Activated CD8-positive, alpha-beta memory T cell treated with anti-CD3 and anti-CD28 coated beads, Interleukin-2, amount 50 U/mL, for 1 hour (primary cell): ENCODE data around the gene SLC2A4RG.

Experiments
- DNase-seq: peaks from one replicate; pipeline ENCODE4 v3.0.0-alpha.2; 2020; ENCODE audit errors: extremely low read depth

The SLC2A4RG gene

GRCh38 chr20:63740627-63741353, 1.2 kb downstream of the SLC2A4RG start:
- DNase-seq: no peak

GRCh38 chr20:63741354-63741675, 1.7 kb downstream of the SLC2A4RG start:
- DNase-seq: no peak

DNA sequence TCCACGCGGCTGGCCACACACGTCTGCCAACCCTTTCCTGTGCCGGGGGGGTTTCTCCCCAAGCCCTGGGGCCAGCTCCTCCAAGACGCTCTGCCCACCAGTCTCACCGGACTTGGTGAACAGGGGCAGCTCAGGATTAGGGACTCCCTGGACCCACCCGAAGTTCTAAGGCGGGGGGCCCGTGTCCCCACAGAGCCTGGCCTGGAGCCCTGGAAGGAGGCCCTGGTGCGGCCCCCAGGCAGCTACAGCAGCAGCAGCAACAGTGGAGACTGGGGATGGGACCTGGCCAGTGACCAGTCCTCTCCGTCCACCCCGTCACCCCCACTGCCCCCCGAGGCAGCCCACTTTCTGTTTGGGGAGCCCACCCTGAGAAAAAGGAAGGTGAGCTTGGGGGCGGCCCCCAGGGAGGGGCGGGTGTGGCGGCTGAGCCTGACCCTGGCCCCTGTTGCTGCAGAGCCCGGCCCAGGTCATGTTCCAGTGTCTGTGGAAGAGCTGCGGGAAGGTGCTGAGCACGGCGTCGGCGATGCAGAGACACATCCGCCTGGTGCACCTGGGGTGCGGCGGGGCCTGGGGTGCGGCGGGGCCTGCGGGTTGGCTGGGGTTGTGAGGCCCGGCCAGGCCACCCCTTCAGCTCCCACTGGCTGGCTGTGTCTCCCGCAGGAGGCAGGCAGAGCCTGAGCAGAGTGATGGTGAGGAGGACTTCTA, 2.3 kb downstream of the SLC2A4RG start:
- DNase-seq: no peak

GRCh38 chr20:63742381-63743024, 2.9 kb downstream of the SLC2A4RG start:
- DNase-seq: no peak

DNA sequence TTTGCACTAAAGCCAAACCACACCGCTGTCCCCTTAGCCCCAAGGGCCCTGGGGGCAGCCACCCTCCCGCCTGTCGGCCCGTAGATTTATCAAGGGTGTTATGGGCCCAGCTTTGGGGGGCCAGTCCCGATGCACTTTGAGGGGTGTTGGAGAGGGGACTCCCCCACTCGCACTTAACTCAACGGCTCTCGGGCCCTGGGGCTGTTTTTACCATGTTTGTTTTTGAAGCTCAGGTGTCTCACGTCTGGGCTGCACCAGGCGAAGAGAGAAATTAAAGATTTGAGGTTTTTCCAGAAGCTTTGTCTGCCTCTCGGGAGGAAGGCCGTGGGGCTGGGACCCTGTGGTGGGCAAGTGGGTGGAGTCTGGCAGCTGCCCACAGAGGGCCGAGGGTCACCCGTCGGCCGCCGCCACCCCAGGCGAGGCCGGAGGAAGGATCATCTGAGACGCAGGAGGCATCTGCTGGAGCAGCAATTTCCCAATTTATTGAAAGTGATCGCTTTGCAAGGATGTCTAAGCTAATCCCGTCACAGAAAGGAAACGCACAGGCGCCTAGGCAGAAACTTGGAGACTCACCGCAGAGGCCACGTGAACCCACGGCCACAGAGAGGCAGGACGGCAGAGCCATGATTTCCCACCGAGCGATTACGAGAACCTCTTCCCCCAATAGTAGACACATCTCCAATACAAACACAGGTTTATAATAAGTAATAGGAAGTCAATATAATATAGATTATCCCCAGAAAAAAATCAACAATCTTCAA, 3.8 kb downstream of the SLC2A4RG start:
- no peak for DNase-seq

DNA sequence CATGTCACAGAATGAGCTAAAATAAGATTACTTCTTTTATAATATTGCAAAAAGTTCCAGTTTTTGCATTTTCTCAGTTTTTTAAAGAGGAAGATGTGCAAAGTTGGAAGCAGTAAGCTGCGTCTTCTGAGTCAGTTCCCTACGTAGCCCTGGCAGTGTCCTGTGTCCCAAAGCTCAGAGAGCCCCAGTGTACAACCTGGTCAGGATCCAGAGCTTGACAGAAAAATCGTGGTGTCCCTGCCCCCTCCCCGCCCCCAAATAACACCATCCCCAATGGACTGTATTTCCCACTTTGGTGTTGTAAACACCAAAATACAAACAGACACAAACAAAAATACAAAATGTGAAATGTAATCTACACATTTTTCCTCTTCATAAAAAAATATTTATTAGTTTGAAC, 4.6 kb downstream of the SLC2A4RG start:
- no peak for DNase-seq

GRCh38 chr20:63744574-63745423, 5.2 kb downstream of the SLC2A4RG start:
- DNase-seq: no peak

- DNase-seq: no peak
These were observed 5.8 kb downstream of the SLC2A4RG start for GRCh38 chr20:63745424-63745805.

GRCh38 chr20:63745961-63746731, 6.6 kb downstream of the SLC2A4RG start:
- DNase-seq: no peak

DNA sequence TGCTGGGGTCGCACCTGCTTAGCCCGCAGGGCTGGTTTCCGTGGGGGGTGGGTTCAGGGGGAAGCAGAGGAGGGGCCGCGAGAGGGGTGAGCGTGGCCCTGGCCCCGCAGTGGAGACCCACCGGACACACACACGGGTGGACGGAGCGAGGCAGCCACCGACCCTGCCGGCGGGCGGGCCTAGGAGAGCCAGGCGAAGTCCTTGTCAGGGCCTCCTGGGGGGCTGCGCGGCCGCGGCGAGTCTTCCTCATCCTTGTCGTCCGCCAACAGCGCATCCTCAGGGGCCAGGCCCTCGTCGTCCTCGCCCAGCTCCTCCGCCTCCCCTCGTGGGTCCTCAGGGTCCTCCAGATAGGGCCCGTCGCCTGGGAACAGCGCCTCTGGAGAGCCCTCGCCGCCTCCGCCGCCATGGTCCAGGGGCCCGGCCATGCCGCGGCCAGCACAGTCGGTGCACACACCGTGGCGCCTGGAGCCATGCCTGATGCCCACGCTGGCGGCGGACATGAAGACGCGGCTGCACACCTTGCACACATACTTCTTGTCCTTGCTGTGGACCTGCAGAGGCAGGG, 7.3 kb downstream of the SLC2A4RG start:
- no peak for DNase-seq

DNA sequence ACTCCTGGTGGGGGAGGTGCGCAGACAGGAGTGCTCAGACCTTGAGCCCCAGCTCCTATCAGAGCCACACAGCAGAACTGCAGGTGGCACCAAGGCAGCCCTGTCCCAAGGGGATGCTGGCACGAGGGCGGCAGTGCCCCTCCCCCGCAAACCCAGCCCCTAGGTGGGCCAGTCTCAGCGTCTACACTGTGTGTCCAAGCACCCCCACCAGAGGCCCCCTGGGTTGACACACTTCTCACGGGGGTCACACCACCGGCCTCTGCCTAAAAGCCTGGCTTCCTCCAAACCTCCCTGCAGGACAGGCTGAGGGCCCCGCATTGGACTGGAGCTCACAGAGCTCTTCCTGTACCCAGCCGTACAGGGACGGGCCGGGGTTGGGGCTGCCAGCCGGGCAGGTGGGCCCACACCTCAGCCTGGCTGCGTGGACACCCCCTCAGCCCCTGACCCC, 8.1 kb downstream of the SLC2A4RG start:
- no peak for DNase-seq

DNA sequence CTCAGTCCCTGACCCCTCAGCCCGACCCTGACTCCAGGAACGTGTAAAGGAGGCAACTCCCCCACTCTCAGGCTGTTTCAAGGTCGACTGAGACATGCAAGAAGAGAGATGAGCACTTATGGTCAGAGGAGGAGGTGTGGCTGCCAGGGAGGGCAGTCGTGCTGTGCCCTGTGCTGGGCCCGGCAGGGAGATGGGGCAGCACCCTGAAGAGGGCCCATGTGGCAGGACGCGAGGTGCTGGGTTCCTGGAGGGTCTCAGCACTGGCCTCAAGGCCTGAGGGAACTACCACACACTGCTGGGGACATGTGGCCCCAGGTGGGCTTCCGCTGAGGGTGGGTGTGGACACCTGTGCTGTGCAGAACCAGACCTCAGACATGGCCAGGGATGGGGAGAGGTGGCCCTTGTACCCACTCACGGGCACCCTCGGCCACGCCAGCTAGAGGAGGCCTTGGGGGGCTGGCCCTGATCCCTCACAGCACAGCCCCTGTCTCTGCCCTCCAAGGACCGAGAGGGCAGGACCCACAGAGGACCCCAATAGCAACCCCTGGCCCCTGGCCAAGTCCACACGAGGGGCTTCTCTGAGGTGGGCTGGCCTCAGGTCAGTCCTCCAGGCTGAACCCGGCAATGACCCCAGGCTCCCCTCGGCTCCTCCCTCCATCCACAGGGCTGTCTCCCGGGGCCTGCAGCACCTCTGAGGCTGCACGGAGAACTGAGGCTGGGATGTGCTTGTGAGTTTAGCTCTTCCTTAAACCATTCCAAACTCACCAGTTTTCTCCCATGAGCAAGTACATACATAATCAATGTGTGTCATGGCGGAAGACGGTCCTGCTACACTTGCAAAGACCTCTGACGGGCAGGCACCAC, 8.7 kb downstream of the SLC2A4RG start:
- no peak for DNase-seq

GRCh38 chr20:63748934-63749270, 9.3 kb downstream of the SLC2A4RG start:
- no peak for DNase-seq

DNA sequence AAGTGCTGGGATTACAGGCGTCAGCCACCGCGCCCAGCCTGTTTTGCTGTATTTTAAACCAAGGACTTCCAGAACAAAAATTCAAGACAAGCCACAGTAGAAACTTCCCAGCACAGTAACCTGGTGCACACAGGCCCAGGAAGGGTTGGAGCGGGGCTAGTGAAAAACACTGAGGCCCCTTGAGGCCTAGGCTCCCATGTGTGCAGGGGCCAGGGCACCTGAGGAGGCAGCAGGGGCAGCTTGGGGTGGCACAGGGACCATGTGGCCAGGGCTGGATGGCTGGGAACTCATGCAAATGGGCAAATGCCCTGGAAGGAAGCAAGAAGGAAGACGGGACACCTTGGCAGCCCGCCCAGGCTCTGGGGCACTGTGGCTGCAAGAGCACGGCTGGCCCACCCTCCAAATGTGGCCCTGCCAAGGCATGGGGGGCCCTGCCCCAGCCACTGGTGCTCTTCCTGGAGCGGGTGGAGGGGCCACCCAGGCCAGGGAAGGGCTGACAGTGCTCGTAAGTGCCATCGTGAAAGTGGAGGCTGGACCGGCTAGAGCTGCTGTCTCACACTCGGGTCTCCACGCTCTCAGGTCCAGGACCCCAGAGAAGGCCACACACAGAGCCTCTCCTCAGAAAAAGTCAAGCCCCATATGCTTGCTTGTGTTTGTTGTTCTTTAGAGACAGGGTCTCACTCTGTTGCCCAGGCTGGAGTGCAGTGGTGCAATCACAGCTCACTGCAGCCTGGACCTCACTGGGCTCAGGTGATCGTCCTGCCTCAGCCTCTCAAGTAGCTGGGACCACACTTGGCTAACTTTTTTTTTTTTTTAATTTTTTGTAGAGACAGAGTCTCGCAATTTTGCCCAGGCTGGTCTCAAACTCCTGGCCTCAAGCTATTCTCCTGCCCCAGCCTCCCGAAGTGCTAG, 10.3 kb downstream of the SLC2A4RG start:
- no peak for DNase-seq

GRCh38 chr20:63750807-63751470, 11.4 kb downstream of the SLC2A4RG start:
- DNase-seq: no peak

DNA sequence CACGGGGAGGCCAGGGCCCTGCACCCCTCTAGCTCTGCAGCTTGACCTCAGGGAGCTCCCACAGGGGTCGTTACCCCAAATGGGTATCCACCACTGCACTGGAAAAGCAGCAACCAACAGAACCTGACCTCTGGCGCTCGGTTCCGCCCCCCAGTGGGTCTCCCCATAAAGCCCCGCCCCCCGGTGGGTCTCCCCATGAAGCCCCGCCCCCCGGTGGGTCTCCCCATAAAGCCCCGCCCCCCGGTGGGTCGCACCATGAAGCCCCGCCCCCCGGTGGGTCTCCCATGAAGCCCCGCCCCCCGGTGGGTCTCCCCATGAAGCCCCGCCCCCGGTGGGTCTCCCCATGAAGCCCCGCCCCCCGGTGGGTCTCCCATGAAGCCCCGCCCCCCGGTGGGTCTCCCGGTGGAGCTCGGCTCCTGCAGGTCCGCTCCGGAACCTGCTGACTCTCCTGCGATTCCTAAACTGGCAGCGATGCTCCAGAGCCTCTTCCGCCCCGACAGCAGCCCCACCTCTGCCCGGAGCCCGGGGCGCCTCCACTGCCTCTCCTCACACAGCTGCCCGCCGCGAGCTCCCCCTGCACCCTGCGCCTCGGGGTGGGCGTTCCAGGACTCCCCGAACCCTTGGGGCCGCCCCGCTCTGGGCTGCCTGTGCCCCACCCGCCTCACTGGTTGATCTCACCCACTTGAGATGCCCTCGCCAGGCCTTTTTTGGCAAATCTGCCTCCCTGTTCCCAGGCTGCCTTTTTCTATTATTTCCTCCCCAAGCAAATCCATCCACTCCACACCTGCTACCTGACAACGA, 12.1 kb downstream of the SLC2A4RG start:
- no peak for DNase-seq
